ENCODE measurements around the gene SNIP1. TPM values are rescaled to one million over a fixed set of nuclear protein-coding genes. Genes with fewer than 3 reads are reported as not detected.
"Not testable (repeated sequence)": the region's sequence is repeated elsewhere in the genome, so short reads cannot be mapped to it uniquely, and the experiment has no call there.

Gene SNIP1
- total RNA-seq, 2 donors from 2014 or later = 20.2 TPM

- peaks cover 6% of the 10 kb centered on the region for H3K27me3 ChIP-seq (ENCODE audit: control insufficient read depth, insufficient read depth, low read length, poor library complexity, severe bottlenecking)
- no peak for TF ChIP-seq CTCF (conservative IDR thresholded peaks at IDR 0.05)
- no peak overlapping the region for H3K27ac ChIP-seq (ENCODE audit: low read depth, low read length)
- WGBS, 2 experiments (ENCODE audit: insufficient coverage in 1 of 2, insufficient read length in 1 of 2) = 4 to 9% methylated on average over 14 to 25 of the region's 26 CpGs
- H3K9me3 Mint-ChIP-seq = no peaks in the 10 kb centered on the region
- H3K4me3 ChIP-seq (ENCODE audit: low read length) = peak overlapping the region; percentile 89
- peaks cover 17% of the 10 kb centered on the region for H3K4me1 Mint-ChIP-seq
- peaks cover 24% of the 10 kb centered on the region for H3K36me3 ChIP-seq (ENCODE audit: control insufficient read depth, insufficient read depth, low read length)
- H3K4me1 ChIP-seq (ENCODE audit: control insufficient read depth, insufficient read depth, low read length) = peaks cover 3% of the 10 kb centered on the region
- H3K36me3 Mint-ChIP-seq (ENCODE audit: low read depth) = peaks cover 23% of the 10 kb centered on the region
- no peaks in the 10 kb centered on the region for H3K9me3 ChIP-seq (ENCODE audit: control insufficient read depth, low read length)
- peak; percentile 84 for DNase-seq
- H3K9ac ChIP-seq (ENCODE audit: extremely low read depth, low read length, poor library complexity, severe bottlenecking) = peak overlapping the region; percentile 70
- no peaks in the 10 kb centered on the region for H3K27me3 Mint-ChIP-seq (ENCODE audit: insufficient read depth)
- peak overlapping the region; percentile 93 for H3K27ac Mint-ChIP-seq
- H3K4me3 Mint-ChIP-seq = peak overlapping the region; percentile 91
Measured at GRCh38 chr1:37513795-37514349, 40.2 kb downstream of the SNIP1 start.

- Histone ChIP-seq H3K36me3 (ENCODE audit: control insufficient read depth, insufficient read depth, low read length) (peaks cover 56% of the 10 kb centered on the region), H3K27me3 (ENCODE audit: control insufficient read depth, insufficient read depth, low read length, poor library complexity, severe bottlenecking) (no peaks in the 10 kb centered on the region), H3K9ac (ENCODE audit: extremely low read depth, low read length, poor library complexity, severe bottlenecking) (no peak overlapping the region), H3K4me1 (ENCODE audit: control insufficient read depth, insufficient read depth, low read length) (peaks cover 3% of the 10 kb centered on the region), H3K9me3 (ENCODE audit: control insufficient read depth, low read length) (no peaks in the 10 kb centered on the region), H3K27ac (ENCODE audit: low read depth, low read length) (no peak overlapping the region), H3K4me3 (ENCODE audit: low read length) (no peak overlapping the region)
- DNase-seq = no peak
- WGBS, 2 experiments (ENCODE audit: insufficient coverage in 1 of 2, insufficient read length in 1 of 2) = 81 to 88% methylated on average over 4 of the region's 4 CpGs
- Mint-ChIP-seq H3K9me3 (no peaks in the 10 kb centered on the region), H3K4me3 (no peak overlapping the region), H3K4me1 (peaks cover 7% of the 10 kb centered on the region), H3K36me3 (ENCODE audit: low read depth) (peaks cover 48% of the 10 kb centered on the region), H3K27me3 (ENCODE audit: insufficient read depth) (no peaks in the 10 kb centered on the region), H3K27ac (no peak overlapping the region)
- peak; percentile 62 for TF ChIP-seq CTCF (conservative IDR thresholded peaks at IDR 0.05)
Measured at GRCh38 chr1:37509181-37509580, 44.9 kb downstream of the SNIP1 start.

GRCh38 chr1:37506740-37507139 is 47.4 kb downstream of the SNIP1 start:
- Mint-ChIP-seq H3K36me3 (ENCODE audit: low read depth) (peaks cover 48% of the 10 kb centered on the region), H3K4me3 (no peak overlapping the region), H3K4me1 (peaks cover 2% of the 10 kb centered on the region), H3K27me3 (ENCODE audit: insufficient read depth) (no peaks in the 10 kb centered on the region), H3K27ac (no peak overlapping the region), H3K9me3 (no peaks in the 10 kb centered on the region)
- Histone ChIP-seq H3K9ac (ENCODE audit: extremely low read depth, low read length, poor library complexity, severe bottlenecking) (no peak overlapping the region), H3K27me3 (ENCODE audit: control insufficient read depth, insufficient read depth, low read length, poor library complexity, severe bottlenecking) (no peaks in the 10 kb centered on the region), H3K27ac (ENCODE audit: low read depth, low read length) (no peak overlapping the region), H3K4me3 (ENCODE audit: low read length) (no peak overlapping the region), H3K36me3 (ENCODE audit: control insufficient read depth, insufficient read depth, low read length) (peaks cover 59% of the 10 kb centered on the region), H3K9me3 (ENCODE audit: control insufficient read depth, low read length) (no peaks in the 10 kb centered on the region), H3K4me1 (ENCODE audit: control insufficient read depth, insufficient read depth, low read length) (no peaks in the 10 kb centered on the region)
- no peak for TF ChIP-seq CTCF (conservative IDR thresholded peaks at IDR 0.05)
- 76 to 85% methylated on average over 2 of the region's 2 CpGs for WGBS, 2 experiments (ENCODE audit: insufficient coverage in 1 of 2, insufficient read length in 1 of 2)
- DNase-seq = no peak

GRCh38 chr1:37502791-37503190 is 51.3 kb downstream of the SNIP1 start:
- not testable (repeated sequence) for H3K27ac ChIP-seq (ENCODE audit: low read depth, low read length); H3K27me3 Mint-ChIP-seq (ENCODE audit: insufficient read depth); H3K4me1 ChIP-seq (ENCODE audit: control insufficient read depth, insufficient read depth, low read length); H3K27ac Mint-ChIP-seq; H3K27me3 ChIP-seq (ENCODE audit: control insufficient read depth, insufficient read depth, low read length, poor library complexity, severe bottlenecking); H3K4me3 Mint-ChIP-seq; DNase-seq; H3K9ac ChIP-seq (ENCODE audit: extremely low read depth, low read length, poor library complexity, severe bottlenecking); H3K9me3 Mint-ChIP-seq; H3K9me3 ChIP-seq (ENCODE audit: control insufficient read depth, low read length); H3K4me1 Mint-ChIP-seq; H3K4me3 ChIP-seq (ENCODE audit: low read length)
- peaks cover 43% of the 10 kb centered on the region for H3K36me3 Mint-ChIP-seq (ENCODE audit: low read depth)
- H3K36me3 ChIP-seq (ENCODE audit: control insufficient read depth, insufficient read depth, low read length) = peaks cover 70% of the 10 kb centered on the region
- WGBS, 2 experiments (ENCODE audit: insufficient coverage in 1 of 2, insufficient read length in 1 of 2) = 98 to 100% methylated on average over 2 of the region's 2 CpGs
